OCI-LY1 (cell line): Measurements from ENCODE around the gene KRTAP20-3.

Source experiments
- CTCF ChIP-seq: fragments of 200-600 bp; sonication (generic), shearing (Covaris generic); IDR thresholded peaks from 2 replicates; pipeline ENCODE4 v1.5.1; 2017; ENCODE audit warnings: mild to moderate bottlenecking, antibody characterized with exemption, low read length, moderate library complexity, mixed read lengths
- EZH2 ChIP-seq: fragments of 200-600 bp; sonication (generic), shearing (Covaris generic); IDR thresholded peaks from 2 replicates; pipeline ENCODE4 v1.8.0; 2017; ENCODE audit warnings: borderline replicate concordance, mixed run types, mild to moderate bottlenecking, antibody characterized with exemption, low read length, moderate library complexity, mixed read lengths

GRCh38 chr21:30672985-30673650, 30.5 kb downstream of the KRTAP20-3 start:
- TF ChIP-seq CTCF (no peak), EZH2 (no peak)
